ENCODE data around the gene FAM114A1.

Gene FAM114A1

GRCh38 chr4:38867478-38868058, at the start of gene FAM114A1:
TSS of gene FAM114A1 (plus strand) at chr4:38867806. CDS start at chr4:38878079, 10,273 bp downstream.
- H3K4me3 ChIP-seq (ENCODE audit: low read depth, low read length): peak within 1 kb of the TSS; percentile 95
- in situ Hi-C loops (cut with HindIII; ENCODE audit: low sequenced_read_pairs): no loop called here
- peak; percentile 78 for DNase-seq (ENCODE audit: low read depth, low spot score)
- TF ChIP-seq CTCF (IDR thresholded peaks at IDR 0.05; ENCODE audit: low read depth, low read length): no peak

GRCh38 chr4:38818441-38818976, 49.1 kb upstream of the FAM114A1 start:
- H3K4me3 ChIP-seq (ENCODE audit: low read depth, low read length): no peak overlapping the region
- no peak for TF ChIP-seq CTCF (IDR thresholded peaks at IDR 0.05; ENCODE audit: low read depth, low read length)
- no peak for DNase-seq (ENCODE audit: low read depth, low spot score)
- in situ Hi-C loops (cut with HindIII; ENCODE audit: low sequenced_read_pairs): no loop called here

GRCh38 chr4:38819569-38819968, 48.0 kb upstream of the FAM114A1 start:
- TF ChIP-seq CTCF (IDR thresholded peaks at IDR 0.05; ENCODE audit: low read depth, low read length): no peak
- DNase-seq (ENCODE audit: low read depth, low spot score): peak; percentile 55
- in situ Hi-C loops (cut with HindIII; ENCODE audit: low sequenced_read_pairs): no loop called here
- H3K4me3 ChIP-seq (ENCODE audit: low read depth, low read length): no peak overlapping the region

GRCh38 chr4:38820329-38821061, 47.1 kb upstream of the FAM114A1 start:
- TF ChIP-seq CTCF (IDR thresholded peaks at IDR 0.05; ENCODE audit: low read depth, low read length): no peak
- in situ Hi-C loops (cut with HindIII; ENCODE audit: low sequenced_read_pairs): no loop called here
- no peak overlapping the region for H3K4me3 ChIP-seq (ENCODE audit: low read depth, low read length)
- no peak for DNase-seq (ENCODE audit: low read depth, low spot score)

- in situ Hi-C loops (cut with HindIII; ENCODE audit: low sequenced_read_pairs): no loop called here
- no peak for TF ChIP-seq CTCF (IDR thresholded peaks at IDR 0.05; ENCODE audit: low read depth, low read length)
- no peak overlapping the region for H3K4me3 ChIP-seq (ENCODE audit: low read depth, low read length)
- DNase-seq (ENCODE audit: low read depth, low spot score): no peak
Observed at GRCh38 chr4:38821739-38822138, 45.9 kb upstream of the FAM114A1 start.

GRCh38 chr4:38822748-38823303, 44.8 kb upstream of the FAM114A1 start:
- no peak for TF ChIP-seq CTCF (IDR thresholded peaks at IDR 0.05; ENCODE audit: low read depth, low read length)
- DNase-seq (ENCODE audit: low read depth, low spot score): no peak
- H3K4me3 ChIP-seq (ENCODE audit: low read depth, low read length): no peak overlapping the region
- in situ Hi-C loops (cut with HindIII; ENCODE audit: low sequenced_read_pairs): no loop called here
